ENCODE results near the gene LRGUK.

The LRGUK gene

GRCh38 chr7:134126596-134126965, 559 bp upstream of the LRGUK start:
- no peak for DNase-seq

- no peak for DNase-seq
Observed at GRCh38 chr7:134128829-134129228, 1.7 kb downstream of the LRGUK start.

GRCh38 chr7:134129856-134130523, 2.9 kb downstream of the LRGUK start:
- DNase-seq: no peak

- no peak for DNase-seq
Observed at GRCh38 chr7:134134004-134134403, 6.9 kb downstream of the LRGUK start.

GRCh38 chr7:134140889-134141867, 14.0 kb downstream of the LRGUK start:
- no peak for DNase-seq

GRCh38 chr7:134141868-134142264, 14.7 kb downstream of the LRGUK start:
- no peak for DNase-seq

- no peak for DNase-seq
Observed at GRCh38 chr7:134153493-134154136, 26.5 kb downstream of the LRGUK start.

- no peak for DNase-seq
Observed at GRCh38 chr7:134154581-134155130, 27.5 kb downstream of the LRGUK start.

GRCh38 chr7:134155206-134155605, 28.1 kb downstream of the LRGUK start:
- no peak for DNase-seq

GRCh38 chr7:134155871-134156270, 28.7 kb downstream of the LRGUK start:
- DNase-seq: no peak

- DNase-seq: no peak
Observed at GRCh38 chr7:134165252-134165651, 38.1 kb downstream of the LRGUK start.

- DNase-seq: no peak
Observed at GRCh38 chr7:134167250-134167649, 40.1 kb downstream of the LRGUK start.

- DNase-seq: no peak
Observed at GRCh38 chr7:134167841-134168240, 40.7 kb downstream of the LRGUK start.

- no peak for DNase-seq
Observed at GRCh38 chr7:134174795-134175261, 47.7 kb downstream of the LRGUK start.

- DNase-seq: no peak
Observed at GRCh38 chr7:134175334-134176036, 48.3 kb downstream of the LRGUK start.

GRCh38 chr7:134176037-134176350, 48.9 kb downstream of the LRGUK start:
- DNase-seq: no peak

GRCh38 chr7:134179036-134180011, 52.2 kb downstream of the LRGUK start:
- DNase-seq: no peak

GRCh38 chr7:134180376-134180775, 53.2 kb downstream of the LRGUK start:
- no peak for DNase-seq

- DNase-seq: no peak
Observed at GRCh38 chr7:134182078-134182477, 54.9 kb downstream of the LRGUK start.

- DNase-seq: no peak
Observed at GRCh38 chr7:134184767-134185166, 57.6 kb downstream of the LRGUK start.

- DNase-seq: no peak
Observed at GRCh38 chr7:134186027-134186426, 58.9 kb downstream of the LRGUK start.

GRCh38 chr7:134186801-134187200, 59.7 kb downstream of the LRGUK start:
- no peak for DNase-seq

All from SHP77 treated with DMSO at 0.1 percent for 48 hours (cell line).